DND-41 (cell line): ENCODE measurements around the gene PDCD2.
"Not testable (repeated sequence)": the region's sequence is repeated elsewhere in the genome, so short reads cannot be mapped to it uniquely, and the experiment has no call there.

ENCODE experiments used
- ATAC-seq: fragments of 200-7000 bp; cut with Tn5 transposase; 3 replicates; pipeline ENCODE4 v1.9.1; 2021; ENCODE audit warnings: low read depth; ENCODE audit not compliant: insufficient read depth
- DNase-seq: peaks from one replicate; pipeline ENCODE4 v3.0.0-alpha.2; 2020
- H2AFZ ChIP-seq: 2 replicates; pipeline ENCODE4 v1.6.0; 2012; ENCODE audit warnings: low read depth, low read length
- H3K27ac ChIP-seq: 2 replicates; pipeline ENCODE4 v1.5.1; 2012; ENCODE audit warnings: low read length, inconsistent platforms
- H3K27me3 ChIP-seq: fragments of 200-600 bp; sonication (generic); 2 replicates; pipeline ENCODE4 v1.6.0; 2012; ENCODE audit warnings: low read length, mild to moderate bottlenecking, inconsistent platforms; ENCODE audit not compliant: insufficient read depth, poor library complexity
- H3K36me3 ChIP-seq: 2 replicates; pipeline ENCODE4 v1.5.1; 2012; ENCODE audit warnings: low read length, inconsistent platforms; ENCODE audit not compliant: insufficient read depth
- H3K4me1 ChIP-seq: 2 replicates; pipeline ENCODE4 v1.5.1; 2012; ENCODE audit warnings: mild to moderate bottlenecking, low read length; ENCODE audit not compliant: insufficient read depth
- H3K4me2 ChIP-seq: 2 replicates; pipeline ENCODE4 v1.6.0; 2012; ENCODE audit warnings: mild to moderate bottlenecking, moderate library complexity, low read length, inconsistent platforms; ENCODE audit not compliant: insufficient read depth
- H3K4me3 ChIP-seq, 2 experiments: fragments of 200-600 bp in 1 of 2; shearing (Covaris generic) in 1 of 2; 2 replicates each; pipeline ENCODE4 v1.5.1; 2012 to 2016; ENCODE audit warnings: inconsistent platforms in 2 of 2, low read length in 2 of 2, mild to moderate bottlenecking in 2 of 2, low read depth in 1 of 2, moderate library complexity in 1 of 2
- H3K79me2 ChIP-seq: 2 replicates; pipeline ENCODE4 v1.6.0; 2012; ENCODE audit warnings: low read length, inconsistent platforms; ENCODE audit not compliant: insufficient read depth
- H3K9ac ChIP-seq: 2 replicates; pipeline ENCODE4 v1.6.0; 2012; ENCODE audit warnings: low read depth, mild to moderate bottlenecking, inconsistent platforms, low read length, moderate library complexity
- H3K9me3 ChIP-seq: 2 replicates; pipeline ENCODE4 v1.5.1; 2012; ENCODE audit warnings: low read length, moderate library complexity, mild to moderate bottlenecking, inconsistent platforms; ENCODE audit not compliant: insufficient read depth, severe bottlenecking
- H4K20me1 ChIP-seq: 2 replicates; pipeline ENCODE4 v1.6.0; 2012; ENCODE audit warnings: low read length; ENCODE audit not compliant: insufficient read depth
- CTCF ChIP-seq: IDR thresholded peaks from 2 replicates; pipeline ENCODE4 v1.5.1; 2012; ENCODE audit warnings: borderline replicate concordance, low read length, moderate library complexity, mild to moderate bottlenecking; ENCODE audit not compliant: poor library complexity, severe bottlenecking; ENCODE audit errors: extremely low read depth
- EZH2 ChIP-seq: IDR thresholded peaks from 3 replicates; pipeline ENCODE4 v1.6.1; 2012; ENCODE audit warnings: borderline replicate concordance, low read depth, mild to moderate bottlenecking, moderate library complexity, low read length, inconsistent platforms; ENCODE audit not compliant: severe bottlenecking

Gene PDCD2

DNA sequence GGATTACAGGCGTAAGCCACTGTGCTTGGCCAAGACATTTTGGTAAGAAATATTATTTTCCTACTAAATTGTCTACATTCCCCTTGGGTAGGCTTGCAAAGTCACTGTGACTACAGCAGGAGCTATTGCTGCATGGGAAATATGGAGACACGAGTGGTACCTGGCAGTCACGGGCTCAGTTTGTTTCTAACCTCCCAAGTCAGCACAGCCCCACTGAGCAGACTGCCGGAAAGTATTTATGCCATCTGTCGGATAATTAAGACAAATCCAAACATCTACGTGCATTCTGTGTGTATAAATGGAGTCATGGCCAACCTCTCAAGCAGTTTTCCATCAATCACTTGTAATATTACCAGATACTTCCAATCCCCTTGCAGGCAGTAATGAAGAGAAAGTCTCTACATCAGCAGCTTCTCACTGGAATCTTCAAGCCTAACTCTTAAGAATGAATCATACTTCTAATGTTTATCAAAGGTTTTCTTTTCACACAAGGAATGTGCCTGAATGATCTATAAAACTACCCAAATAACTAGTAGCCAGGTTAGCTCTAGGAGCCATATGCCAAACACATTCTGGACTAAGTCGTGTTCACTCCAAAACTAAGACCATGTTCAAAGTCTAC lies 51.5 kb downstream of the PDCD2 start:
- TF ChIP-seq EZH2 (no peak), CTCF (no peak)
- Histone ChIP-seq H2AFZ (no peak overlapping the region), H3K36me3 (peaks cover 48% of the 10 kb centered on the region)

DNA sequence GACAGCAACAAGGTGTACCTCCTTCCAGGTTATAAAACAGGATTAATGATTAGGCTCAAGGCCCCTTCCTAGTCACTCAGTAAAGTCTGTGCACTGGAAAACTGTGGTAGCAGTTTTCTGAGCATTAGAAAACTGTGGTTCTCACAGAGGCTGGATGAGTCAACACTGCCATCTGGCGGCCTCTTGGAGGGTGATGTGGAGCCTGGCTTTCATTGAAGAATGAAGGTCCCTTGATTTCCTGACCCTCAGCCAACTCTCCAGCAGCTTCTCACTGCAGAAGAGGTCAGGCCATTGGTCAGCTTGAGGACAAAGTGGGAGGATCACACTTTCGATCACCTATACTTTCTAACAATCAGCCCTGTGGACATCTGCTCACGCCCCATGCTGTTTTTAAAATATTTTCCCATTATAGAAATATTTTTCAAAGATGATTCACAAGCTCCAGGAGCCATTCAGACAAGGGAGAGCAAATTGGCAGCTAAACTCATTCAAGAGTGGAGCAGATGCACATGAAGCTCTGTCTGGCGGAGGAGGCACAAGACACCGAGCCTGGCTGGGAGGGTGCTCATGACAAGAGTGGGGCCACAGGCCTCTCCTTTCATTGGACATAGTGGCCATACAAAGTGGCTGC lies 54.5 kb downstream of the PDCD2 start:
- Histone ChIP-seq H3K79me2 (no peaks in the 10 kb centered on the region), H3K4me3 (no peak overlapping the region), H3K4me2 (no peak overlapping the region), H4K20me1 (peaks cover 16% of the 10 kb centered on the region; the same call in 1 of the 2 replicates), H3K9ac (no peak overlapping the region), H3K27me3 (no peaks in the 10 kb centered on the region), H3K27ac (no peak overlapping the region), H3K4me1 (no peaks in the 10 kb centered on the region), H3K36me3 (peaks cover 18% of the 10 kb centered on the region), H3K9me3 (no peaks in the 10 kb centered on the region), H2AFZ (no peak overlapping the region)
- ATAC-seq = peak; percentile 90
- TF ChIP-seq EZH2 (no peak), CTCF (peak; percentile 92)
- peak; percentile 70 for DNase-seq

More for the DNA sequence above, 51.5 kb downstream of the PDCD2 start:
- Histone ChIP-seq H3K27me3 (no peaks in the 10 kb centered on the region), H3K4me3 (no peak overlapping the region), H3K9ac (no peak overlapping the region), H3K79me2 (no peaks in the 10 kb centered on the region; the same call in 1 of the 2 replicates), H3K27ac (no peak overlapping the region), H3K4me1 (no peaks in the 10 kb centered on the region), H3K4me2 (no peak overlapping the region), H3K9me3 (no peaks in the 10 kb centered on the region), H4K20me1 (peaks cover 36% of the 10 kb centered on the region)
- ATAC-seq (no peak), DNase-seq (no peak)

- not testable (repeated sequence) for ATAC-seq, H2AFZ ChIP-seq, H3K4me2 ChIP-seq, H3K27ac ChIP-seq, H3K4me3 ChIP-seq, H3K9ac ChIP-seq, H3K4me1 ChIP-seq, H3K27me3 ChIP-seq, H3K36me3 ChIP-seq, H3K9me3 ChIP-seq, DNase-seq, H3K79me2 ChIP-seq
- H4K20me1 ChIP-seq = peaks cover 10% of the 10 kb centered on the region; the same call in 1 of the 2 replicates
Observed at GRCh38 chr6:170527995-170528394, 56.4 kb downstream of the PDCD2 start.

- Histone ChIP-seq H4K20me1 (peaks cover 7% of the 10 kb centered on the region; the same call in 1 of the 2 replicates), H3K4me3 (no peak overlapping the region)
- DNase-seq = no peak
Observed at GRCh38 chr6:170525795-170526194, 58.6 kb downstream of the PDCD2 start.

More at GRCh38 chr6:170525795-170526194, 58.6 kb downstream of the PDCD2 start:
- Histone ChIP-seq H3K79me2 (no peaks in the 10 kb centered on the region), H3K9me3 (no peaks in the 10 kb centered on the region), H3K4me2 (no peak overlapping the region), H3K36me3 (no peaks in the 10 kb centered on the region), H3K27ac (no peak overlapping the region), H2AFZ (no peak overlapping the region), H3K27me3 (no peaks in the 10 kb centered on the region), H3K9ac (no peak overlapping the region), H3K4me1 (no peaks in the 10 kb centered on the region)
- no peak for ATAC-seq
- no peak for TF ChIP-seq EZH2
- no peak for TF ChIP-seq CTCF
